OCI-LY1 (cell line): ENCODE measurements around the gene SPC25.

Experiments
- EZH2 ChIP-seq: fragments of 200-600 bp; sonication (generic), shearing (Covaris generic); IDR thresholded peaks from 2 replicates; pipeline ENCODE4 v1.8.0; 2017; ENCODE audit warnings: borderline replicate concordance, mixed run types, mild to moderate bottlenecking, antibody characterized with exemption, low read length, moderate library complexity, mixed read lengths
- TF ChIP-seq, protein P1 (sequence below): fragments of 200-600 bp; sonication (generic), shearing (Covaris generic); IDR thresholded peaks from 2 replicates; pipeline ENCODE4 v1.5.1; 2017; ENCODE audit warnings: mild to moderate bottlenecking, antibody characterized with exemption, low read length, moderate library complexity, mixed read lengths

DNA sequence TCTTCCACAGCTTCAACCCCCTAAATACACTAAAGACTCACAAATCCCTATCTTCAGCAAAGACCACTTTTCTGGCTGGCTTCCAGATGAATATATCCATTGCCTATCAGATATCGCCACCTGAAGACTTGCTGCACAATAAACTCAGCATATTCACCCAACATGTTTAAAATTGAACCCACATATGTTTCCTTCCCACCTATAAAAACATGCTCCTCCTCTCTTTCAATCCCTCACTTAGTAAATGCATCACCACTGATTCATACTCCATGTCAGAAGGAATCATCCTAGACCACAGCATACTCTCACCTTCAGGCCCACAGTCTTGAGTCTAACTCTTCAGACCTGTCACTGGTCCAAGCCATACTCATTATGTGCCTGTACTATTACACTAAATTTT is 5.3 kb downstream of the SPC25 start:
- TF ChIP-seq, protein P1, sequence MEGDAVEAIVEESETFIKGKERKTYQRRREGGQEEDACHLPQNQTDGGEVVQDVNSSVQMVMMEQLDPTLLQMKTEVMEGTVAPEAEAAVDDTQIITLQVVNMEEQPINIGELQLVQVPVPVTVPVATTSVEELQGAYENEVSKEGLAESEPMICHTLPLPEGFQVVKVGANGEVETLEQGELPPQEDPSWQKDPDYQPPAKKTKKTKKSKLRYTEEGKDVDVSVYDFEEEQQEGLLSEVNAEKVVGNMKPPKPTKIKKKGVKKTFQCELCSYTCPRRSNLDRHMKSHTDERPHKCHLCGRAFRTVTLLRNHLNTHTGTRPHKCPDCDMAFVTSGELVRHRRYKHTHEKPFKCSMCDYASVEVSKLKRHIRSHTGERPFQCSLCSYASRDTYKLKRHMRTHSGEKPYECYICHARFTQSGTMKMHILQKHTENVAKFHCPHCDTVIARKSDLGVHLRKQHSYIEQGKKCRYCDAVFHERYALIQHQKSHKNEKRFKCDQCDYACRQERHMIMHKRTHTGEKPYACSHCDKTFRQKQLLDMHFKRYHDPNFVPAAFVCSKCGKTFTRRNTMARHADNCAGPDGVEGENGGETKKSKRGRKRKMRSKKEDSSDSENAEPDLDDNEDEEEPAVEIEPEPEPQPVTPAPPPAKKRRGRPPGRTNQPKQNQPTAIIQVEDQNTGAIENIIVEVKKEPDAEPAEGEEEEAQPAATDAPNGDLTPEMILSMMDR: no peak
- TF ChIP-seq EZH2: no peak
